Gastroesophageal sphincter (tissue), 4 donors: ENCODE data around the gene ARFGAP1. TPM values are rescaled to one million over a fixed set of nuclear protein-coding genes. Genes with fewer than 3 reads are reported as not detected.

Source experiments
- ATAC-seq: fragments of 150-250 bp; one replicate; pipeline ENCODE4 v1.9.1; 2016; ENCODE audit warnings: mild to moderate bottlenecking, moderate library complexity
- H3K27ac ChIP-seq, 4 donors: fragments of 200-600 bp; sonication (generic) in 3 of 4; 1 replicate in 3 of 4; 2 replicates in 1 of 4; pipeline ENCODE4 v1.5.1; 2016 to 2019
- H3K27me3 ChIP-seq: fragments of 200-600 bp; sonication (generic); one replicate; pipeline ENCODE4 v1.5.1; 2019
- H3K36me3 ChIP-seq, 2 donors: fragments of 200-600 bp; sonication (generic); one replicate each; pipeline ENCODE4 v1.5.1; 2019; ENCODE audit warnings: control low read depth in 1 of 2
- H3K4me1 ChIP-seq, 3 donors: fragments of 200-600 bp; sonication (generic); 1 replicate in 2 of 3; 2 replicates in 1 of 3; pipeline ENCODE4 v1.5.1; 2016 to 2019; ENCODE audit warnings: control low read depth in 2 of 3
- H3K4me3 ChIP-seq, 2 donors: fragments of 200-600 bp; sonication (generic); one replicate each; pipeline ENCODE4 v1.5.1; 2019; ENCODE audit warnings: mild to moderate bottlenecking in 1 of 2, moderate library complexity in 1 of 2
- H3K9me3 ChIP-seq, 3 donors: fragments of 200-600 bp; sonication (generic); one replicate each; pipeline ENCODE4 v1.5.1; 2017 to 2019; ENCODE audit warnings: control low read depth in 2 of 3
- CTCF ChIP-seq, 4 experiments: fragments of 200-600 bp in 2 of 4; fragments of 450-650 bp in 2 of 4; sonication (generic) in 1 of 4; IDR thresholded peaks; one replicate each; pipeline ENCODE4 v1.5.1; 2017 to 2019; ENCODE audit warnings: antibody characterized with exemption in 4 of 4, mild to moderate bottlenecking in 2 of 4, moderate library complexity in 2 of 4
- EP300 ChIP-seq: sonication (generic); formaldehyde crosslinking; IDR thresholded peaks from one replicate; pipeline ENCODE4 v1.6.1; 2017; ENCODE audit warnings: antibody characterized with exemption, mild to moderate bottlenecking
- POLR2A ChIP-seq, 2 donors: fragments of 450-650 bp; IDR thresholded peaks; one replicate each; pipeline ENCODE4 v1.6.1; 2017; ENCODE audit warnings: antibody characterized with exemption in 2 of 2, mild to moderate bottlenecking in 2 of 2, moderate library complexity in 1 of 2
- POLR2AphosphoS5 ChIP-seq: sonication (generic); formaldehyde crosslinking; IDR thresholded peaks from one replicate; pipeline ENCODE4 v1.6.1; 2017; ENCODE audit warnings: antibody characterized with exemption
- WGBS, 2 donors: methylation state at CpG; one replicate each; pipeline ENCODE4 v1.1.5; 2018; ENCODE audit warnings: low coverage in 1 of 2; 5-methylcytosine and 5-hydroxymethylcytosine counted together
- total RNA-seq, 4 donors: library from RNA; depleted of rRNA; stranded (reverse); fragments of >200 nt; gene quantifications; one replicate each; pipeline ENCODE4 v1.1.0, GENCODE V29; 2016

ARFGAP1 gene
- total RNA-seq, 4 donors from 2014 or later, result 35.0 to 50.1 (median 45.2) TPM

GRCh38 chr20:63232235-63233060 is 40.2 kb upstream of the ARFGAP1 start:
- TF ChIP-seq POLR2AphosphoS5 (no peak), EP300 (no peak), CTCF (IDR thresholded peaks at IDR 0.05) (no peak), POLR2A (IDR thresholded peaks at IDR 0.05) (no peak)
- Histone ChIP-seq H3K36me3 (no peaks in the 10 kb centered on the region), H3K4me3 (no peak overlapping the region), H3K27me3 (peaks cover 83% of the 10 kb centered on the region), H3K27ac (no peak overlapping the region), H3K9me3 (no peaks in the 10 kb centered on the region), H3K4me1 (peaks cover 0 to 10% (median 0%) of the 10 kb centered on the region in 3 donors)
- no peak for ATAC-seq
- WGBS, 2 donors, result 42 to 57% methylated on average over 4 to 6 of the region's 18 CpGs

- Histone ChIP-seq H3K4me1 (peaks cover 0 to 10% (median 0%) of the 10 kb centered on the region in 3 donors), H3K27ac (no peak overlapping the region), H3K9me3 (no peaks in the 10 kb centered on the region), H3K27me3 (peaks cover 88% of the 10 kb centered on the region), H3K36me3 (no peaks in the 10 kb centered on the region), H3K4me3 (no peak overlapping the region)
- no peak for ATAC-seq
- TF ChIP-seq EP300, result no peak
- TF ChIP-seq CTCF (IDR thresholded peaks at IDR 0.05), result no peak
- TF ChIP-seq POLR2A (IDR thresholded peaks at IDR 0.05), result no peak
- WGBS, 2 donors, result 87 to 93% methylated on average over 2 of the region's 3 CpGs
Observed at GRCh38 chr20:63233061-63233344, 39.6 kb upstream of the ARFGAP1 start.

- 80% methylated on average over 1 to 3 of the region's 17 CpGs for WGBS, 2 donors
- Histone ChIP-seq H3K27ac (no peak overlapping the region), H3K9me3 (no peaks in the 10 kb centered on the region), H3K4me3 (no peak overlapping the region), H3K27me3 (peaks cover 86% of the 10 kb centered on the region), H3K4me1 (peaks cover 0 to 10% (median 0%) of the 10 kb centered on the region in 3 donors), H3K36me3 (no peaks in the 10 kb centered on the region)
- no peak for ATAC-seq
- TF ChIP-seq CTCF (IDR thresholded peaks at IDR 0.05) (no peak), EP300 (no peak), POLR2AphosphoS5 (no peak), POLR2A (IDR thresholded peaks at IDR 0.05) (no peak)
Observed at GRCh38 chr20:63233924-63234323, 38.7 kb upstream of the ARFGAP1 start.

GRCh38 chr20:63234693-63235398 is 37.8 kb upstream of the ARFGAP1 start:
- no CpG with 5 or more reads among the region's 20 CpGs for WGBS, 2 donors
- Histone ChIP-seq H3K27ac (no peak overlapping the region), H3K36me3 (no peaks in the 10 kb centered on the region), H3K27me3 (peaks cover 88% of the 10 kb centered on the region), H3K4me1 (peaks cover 0 to 10% (median 0%) of the 10 kb centered on the region in 3 donors), H3K4me3 (no peak overlapping the region), H3K9me3 (no peaks in the 10 kb centered on the region)
- no peak for ATAC-seq
- TF ChIP-seq POLR2A (IDR thresholded peaks at IDR 0.05) (no peak), POLR2AphosphoS5 (no peak), CTCF (IDR thresholded peaks at IDR 0.05) (no peak), EP300 (no peak)
